B cell (primary cell): ENCODE measurements around the gene GRIA3. TPM values are rescaled to one million over a fixed set of nuclear protein-coding genes. Genes with fewer than 3 reads are reported as not detected.

Experiments used
- ATAC-seq: fragments of 200-7000 bp; cut with Tn5 transposase; one replicate; pipeline ENCODE4 v1.10.0; 2021; ENCODE audit warnings: low read depth, mild to moderate bottlenecking, moderate number of reproducible peaks, moderate library complexity
- CTCF ChIA-PET: fragments of 350-600 bp; sonication (Branson Sonifier 250); formaldehyde crosslinking; loops from one replicate; lab custom pipeline; 2021; ENCODE audit warnings: antibody characterized with exemption, inconsistent platforms; lab: Charles Lee
- POLR2A ChIA-PET: fragments of 350-600 bp; sonication (Branson Sonifier 250); formaldehyde crosslinking; loops from one replicate; lab custom pipeline; 2021; ENCODE audit warnings: antibody characterized with exemption; lab: Charles Lee
- DNase-seq: peaks from one replicate; pipeline ENCODE4 v3.0.0; 2013
- H2AFZ ChIP-seq: 2 replicates; pipeline ENCODE4 v1.6.1; 2012; ENCODE audit warnings: mild to moderate bottlenecking, low read depth, low read length; ENCODE audit not compliant: insufficient read depth, poor library complexity, severe bottlenecking
- H3K27ac ChIP-seq, 2 donors: 1 replicate in 1 of 2; 2 replicates in 1 of 2; pipeline ENCODE4 v1.5.1; 2012 to 2013; ENCODE audit warnings: low read length in 2 of 2, mild to moderate bottlenecking in 2 of 2, moderate library complexity in 1 of 2
- H3K27me3 ChIP-seq, 4 experiments: fragments of 200-600 bp in 1 of 4; sonication (generic) in 1 of 4; replicated peaks in 1 of 4; 1 replicate in 2 of 4; 2 replicates in 2 of 4; pipeline versions ENCODE4 v1.6.1 to v1.7.0; 2013 to 2016; ENCODE audit warnings: low read length in 3 of 4, mild to moderate bottlenecking in 2 of 4, mixed read lengths in 1 of 4, moderate library complexity in 1 of 4; ENCODE audit not compliant: insufficient read depth in 4 of 4, control insufficient read depth in 3 of 4; ENCODE audit errors: control extremely low read depth in 1 of 4
- H3K36me3 ChIP-seq, 2 experiments: replicated peaks in 1 of 2; 1 replicate in 1 of 2; 2 replicates in 1 of 2; pipeline versions ENCODE4 v1.6.1 to v1.7.1; 2013; ENCODE audit warnings: low read length in 1 of 2; ENCODE audit not compliant: insufficient read depth in 2 of 2, control insufficient read depth in 1 of 2; ENCODE audit errors: control extremely low read depth in 1 of 2, extremely low read depth in 1 of 2
- H3K4me1 ChIP-seq, 2 donors: fragments of 200-600 bp in 1 of 2; sonication (generic) in 1 of 2; 1 replicate in 1 of 2; 2 replicates in 1 of 2; pipeline versions ENCODE4 v1.5.1 to v1.6.1; 2013 to 2017; ENCODE audit warnings: low read length in 2 of 2; ENCODE audit not compliant: control insufficient read depth in 2 of 2, insufficient read depth in 2 of 2
- H3K4me2 ChIP-seq: replicated peaks from 2 replicates; pipeline ENCODE3; 2012; ENCODE audit warnings: mild to moderate bottlenecking, low read depth, low read length; ENCODE audit not compliant: poor library complexity, severe bottlenecking
- H3K4me3 ChIP-seq, 5 experiments: fragments of 200-600 bp in 1 of 5; sonication (generic) in 1 of 5; 1 replicate in 3 of 5; 2 replicates in 2 of 5; pipeline versions ENCODE4 v1.5.1 to v1.7.0; 2011 to 2016; ENCODE audit warnings: low read length in 4 of 5, mild to moderate bottlenecking in 4 of 5, low read depth in 2 of 5, control low read depth in 1 of 5, moderate library complexity in 1 of 5; ENCODE audit not compliant: insufficient read depth in 1 of 5; ENCODE audit errors: control extremely low read depth in 1 of 5, extremely low read depth in 1 of 5
- H3K79me2 ChIP-seq: fragments of 200-600 bp; sonication (generic); one replicate; pipeline ENCODE4 v1.6.0; 2016; ENCODE audit warnings: low read length; ENCODE audit not compliant: control insufficient read depth, insufficient read depth
- H3K9ac ChIP-seq: fragments of 200-600 bp; sonication (generic); 2 replicates; pipeline ENCODE4 v1.6.1; 2017; ENCODE audit warnings: mild to moderate bottlenecking, low read length, moderate library complexity
- H3K9me3 ChIP-seq, 3 donors: one replicate each; pipeline versions ENCODE4 v1.6.1 to v1.7.1; 2013; ENCODE audit warnings: low read length in 2 of 3; ENCODE audit not compliant: control insufficient read depth in 2 of 3, insufficient read depth in 1 of 3; ENCODE audit errors: control extremely low read depth in 1 of 3
- H4K20me1 ChIP-seq: 2 replicates; pipeline ENCODE4 v1.6.0; 2012; ENCODE audit warnings: mild to moderate bottlenecking, low read length; ENCODE audit not compliant: insufficient read depth, control insufficient read depth, poor library complexity, severe bottlenecking
- H3K27ac Mint-ChIP-seq: one replicate; pipeline ENCODE4 v1.8.0; 2021; ENCODE audit warnings: mixed read lengths
- H3K27me3 Mint-ChIP-seq: one replicate; pipeline ENCODE4 v1.8.0; 2021; ENCODE audit warnings: mixed read lengths
- H3K4me1 Mint-ChIP-seq: one replicate; pipeline ENCODE4 v1.8.0; 2021; ENCODE audit warnings: mixed read lengths
- H3K4me3 Mint-ChIP-seq: one replicate; pipeline ENCODE4 v1.8.0; 2021; ENCODE audit warnings: mixed read lengths
- H3K9me3 Mint-ChIP-seq: one replicate; pipeline ENCODE4 v1.8.0; 2022; ENCODE audit warnings: mixed read lengths; ENCODE audit not compliant: insufficient read depth
- EZH2 ChIP-seq: IDR thresholded peaks from 2 replicates; pipeline ENCODE4 v1.6.1; 2012; ENCODE audit warnings: borderline replicate concordance, low read depth, mild to moderate bottlenecking, moderate library complexity, low read length; ENCODE audit not compliant: insufficient read depth, poor library complexity, severe bottlenecking
- WGBS: methylation state at CpG from one replicate; pipeline ENCODE4 v1.1.5; 2013; ENCODE audit warnings: missing lambda C conversion rate; ENCODE audit not compliant: insufficient coverage; 5-methylcytosine and 5-hydroxymethylcytosine counted together
- intact Hi-C: fragments of 100-400 bp; cut with micrococcal nuclease; formaldehyde crosslinking; loops from one replicate; pipeline ENCODE4 v1.10.0; 2022
- polyA plus RNA-seq: library from polyadenylated mRNA; depleted of rRNA; stranded (reverse); fragments of >200 nt; gene quantifications from 2 replicates; pipeline ENCODE4 v1.2.3, GENCODE V29; 2012
- total RNA-seq, 2 donors: library from RNA; stranded (reverse); fragments of 120-200 nt in 1 of 2; gene quantifications; 1 replicate in 1 of 2; 2 replicates in 1 of 2; pipeline versions ENCODE4 v1.2.3 to v1.2.4, GENCODE V29; 2013 to 2022
- TF ChIP-seq, protein P1 (sequence below): fragments of 200-600 bp; IDR thresholded peaks from one replicate; pipeline ENCODE4 v1.8.0; 2022; ENCODE audit warnings: antibody characterized with exemption, mild to moderate bottlenecking

The GRIA3 gene
- total and polyA plus RNA-seq, 2 donors (not counting 1 experiment from before 2014, with no cell fraction given): not detected

- intact Hi-C loops: no loop called here
- no peak overlapping the region for H3K4me3 Mint-ChIP-seq
These were observed 320.0 kb downstream of the GRIA3 start for GRCh38 chrX:123504047-123504446.

DNA sequence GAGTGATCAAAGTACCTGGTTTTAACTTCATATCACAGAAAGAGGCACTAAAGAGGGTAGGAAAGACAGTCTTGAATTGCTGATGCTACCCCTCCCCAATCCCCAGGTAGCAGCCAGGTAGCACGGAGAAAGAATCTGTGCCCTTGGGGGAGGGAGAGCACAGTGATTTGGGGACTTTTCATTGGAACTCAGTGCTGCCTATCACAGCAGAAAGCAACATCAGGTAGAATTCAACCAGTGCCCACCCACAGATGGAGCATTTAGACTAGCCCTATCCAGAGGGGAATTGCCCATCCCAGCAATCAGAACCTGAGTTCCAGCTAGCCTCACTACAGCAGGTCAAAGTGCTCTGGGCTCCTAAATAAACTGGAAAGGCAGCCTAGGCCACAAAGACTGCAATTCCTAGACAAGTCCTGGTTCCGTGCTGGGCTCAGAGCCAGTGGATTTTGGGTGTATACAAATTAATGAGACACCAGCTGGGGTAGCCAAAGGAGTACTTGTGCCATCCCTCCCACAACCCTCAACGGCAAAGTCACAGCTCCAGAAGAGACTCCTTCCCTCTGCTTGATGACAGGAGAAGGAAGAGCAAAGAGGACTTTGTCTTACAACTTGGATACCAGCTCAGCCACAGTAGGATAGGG lies 320.7 kb downstream of the GRIA3 start:
- H3K9me3 ChIP-seq: no peaks in the 10 kb centered on the region
- H4K20me1 ChIP-seq: no peaks in the 10 kb centered on the region
- H3K9ac ChIP-seq: no peak overlapping the region
- ChIA-PET POLR2A (no interaction called here), CTCF (no interaction called here)
- H3K4me1 ChIP-seq: no peaks in the 10 kb centered on the region
- intact Hi-C loops: no loop called here
- H3K79me2 ChIP-seq: no peaks in the 10 kb centered on the region
- Mint-ChIP-seq H3K9me3 (peaks cover 5% of the 10 kb centered on the region), H3K4me3 (no peak overlapping the region), H3K4me1 (no peaks in the 10 kb centered on the region), H3K27ac (no peak overlapping the region), H3K27me3 (no peaks in the 10 kb centered on the region)
- no peaks in the 10 kb centered on the region for H3K36me3 ChIP-seq
- TF ChIP-seq, protein P1, sequence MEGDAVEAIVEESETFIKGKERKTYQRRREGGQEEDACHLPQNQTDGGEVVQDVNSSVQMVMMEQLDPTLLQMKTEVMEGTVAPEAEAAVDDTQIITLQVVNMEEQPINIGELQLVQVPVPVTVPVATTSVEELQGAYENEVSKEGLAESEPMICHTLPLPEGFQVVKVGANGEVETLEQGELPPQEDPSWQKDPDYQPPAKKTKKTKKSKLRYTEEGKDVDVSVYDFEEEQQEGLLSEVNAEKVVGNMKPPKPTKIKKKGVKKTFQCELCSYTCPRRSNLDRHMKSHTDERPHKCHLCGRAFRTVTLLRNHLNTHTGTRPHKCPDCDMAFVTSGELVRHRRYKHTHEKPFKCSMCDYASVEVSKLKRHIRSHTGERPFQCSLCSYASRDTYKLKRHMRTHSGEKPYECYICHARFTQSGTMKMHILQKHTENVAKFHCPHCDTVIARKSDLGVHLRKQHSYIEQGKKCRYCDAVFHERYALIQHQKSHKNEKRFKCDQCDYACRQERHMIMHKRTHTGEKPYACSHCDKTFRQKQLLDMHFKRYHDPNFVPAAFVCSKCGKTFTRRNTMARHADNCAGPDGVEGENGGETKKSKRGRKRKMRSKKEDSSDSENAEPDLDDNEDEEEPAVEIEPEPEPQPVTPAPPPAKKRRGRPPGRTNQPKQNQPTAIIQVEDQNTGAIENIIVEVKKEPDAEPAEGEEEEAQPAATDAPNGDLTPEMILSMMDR: no peak
- no peak for TF ChIP-seq EZH2
- H3K27me3 ChIP-seq: no peaks in the 10 kb centered on the region
- WGBS: no CpG with 5 or more reads among the region's 3 CpGs
- H3K4me3 ChIP-seq: no peak overlapping the region
- no peak overlapping the region for H3K4me2 ChIP-seq
- no peak overlapping the region for H3K27ac ChIP-seq
- no peak overlapping the region for H2AFZ ChIP-seq
- ATAC-seq (no peak), DNase-seq (no peak)

More at GRCh38 chrX:123504047-123504446, 320.0 kb downstream of the GRIA3 start:
- no peaks in the 10 kb centered on the region for H4K20me1 ChIP-seq
- no peak overlapping the region for H3K9ac ChIP-seq
- no peak for TF ChIP-seq EZH2
- TF ChIP-seq, protein P1: no peak
- Mint-ChIP-seq H3K4me1 (no peaks in the 10 kb centered on the region), H3K9me3 (peaks cover 5% of the 10 kb centered on the region), H3K27ac (no peak overlapping the region), H3K27me3 (no peaks in the 10 kb centered on the region)
- H3K79me2 ChIP-seq: no peaks in the 10 kb centered on the region
- DNase-seq (no peak), ATAC-seq (no peak)
- no CpG with 5 or more reads among the region's 2 CpGs for WGBS
- ChIA-PET CTCF (no interaction called here), POLR2A (no interaction called here)
- H2AFZ ChIP-seq: no peak overlapping the region
- H3K27me3 ChIP-seq: no peaks in the 10 kb centered on the region
- H3K36me3 ChIP-seq: no peaks in the 10 kb centered on the region
- no peak overlapping the region for H3K4me3 ChIP-seq
- H3K9me3 ChIP-seq: no peaks in the 10 kb centered on the region
- no peaks in the 10 kb centered on the region for H3K4me1 ChIP-seq
- no peak overlapping the region for H3K27ac ChIP-seq
- H3K4me2 ChIP-seq: no peak overlapping the region
